H1 (cell line): ENCODE results near the gene MFAP5. TPM values are rescaled to one million over a fixed set of nuclear protein-coding genes. Genes with fewer than 3 reads are reported as not detected.

Experiments used
- BCL11A ChIP-seq, 2 experiments: IDR thresholded peaks; one replicate each; pipeline ENCODE4 v1.6.1; 2011; ENCODE audit warnings: low read depth in 2 of 2, low read length in 2 of 2, mild to moderate bottlenecking in 2 of 2
- CTBP2 ChIP-seq: IDR thresholded peaks from 2 replicates; pipeline ENCODE4 v1.7.0; 2011; ENCODE audit warnings: borderline replicate concordance, mild to moderate bottlenecking, moderate library complexity, mixed read lengths, low read length; ENCODE audit not compliant: insufficient read depth, insufficient read length
- KDM5A ChIP-seq: fragments of 200-600 bp; IDR thresholded peaks from 2 replicates; pipeline ENCODE4 v1.7.1; 2012; ENCODE audit warnings: mild to moderate bottlenecking, low read length, inconsistent platforms, mixed read lengths
- MAFK ChIP-seq: IDR thresholded peaks from 2 replicates; pipeline ENCODE4 v1.6.1; 2012; ENCODE audit warnings: low read depth, mild to moderate bottlenecking, improper control_type of control experiment, low read length
- TAF1 ChIP-seq: IDR thresholded peaks from 2 replicates; pipeline ENCODE4 v1.6.1; 2011; ENCODE audit warnings: mild to moderate bottlenecking, low read depth, low read length
- TEAD4 ChIP-seq: IDR thresholded peaks from 2 replicates; pipeline ENCODE4 v1.6.1; 2012; ENCODE audit warnings: low read depth, low read length, inconsistent platforms, mixed read lengths
- polyA plus RNA-seq, 7 experiments: library from polyadenylated mRNA; depleted of rRNA in 3 of 7; stranded (reverse) in 5 of 7; unstranded in 2 of 7; fragments of >200 nt in 5 of 7; fragments of 200-250 nt in 2 of 7; gene quantifications; 1 replicate in 5 of 7; 2 replicates in 1 of 7; 4 replicates in 1 of 7; pipeline versions ENCODE4 v1.2.1 to v1.2.3, GENCODE V29; 2011 to 2013; ENCODE audit warnings: missing spikeins in 2 of 7, mixed read lengths in 2 of 7
- total RNA-seq: library from RNA; stranded (reverse); fragmentation: NEBNext Ultra II Directional; extraction: Animal tissue kit (Norgen Biotek cat#: 25700); gene quantifications from 2 replicates; pipeline ENCODE4 v1.2.1, GENCODE V29; 2021

MFAP5 gene
- total and polyA plus RNA-seq, 2 of the 8 experiments (the other 6 are each of a cell fraction or from before 2014, with no cell fraction given) = 0.60 to 0.86 TPM

DNA sequence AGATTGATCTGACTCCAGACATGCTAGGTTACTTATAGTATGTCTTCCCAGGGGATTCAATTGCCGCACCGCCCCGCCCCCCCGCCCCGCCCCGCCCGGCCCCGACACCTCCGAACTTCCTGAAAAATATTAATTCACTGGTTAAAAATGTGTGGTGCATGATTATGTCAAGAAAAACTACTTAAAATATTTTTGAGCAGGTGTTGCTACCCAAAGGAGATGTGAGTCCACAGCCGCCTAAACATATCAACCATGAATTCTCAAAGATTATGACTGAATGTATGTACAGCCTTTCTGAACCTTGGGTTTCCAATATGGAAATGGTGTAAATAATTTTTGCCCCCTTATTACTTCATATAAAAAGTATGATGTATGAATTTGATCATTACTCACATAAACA lies 32.5 kb upstream of the MFAP5 start (continued):
- TF ChIP-seq TEAD4 = no peak
- TF ChIP-seq TAF1 = no peak
- TF ChIP-seq KDM5A = no peak
- no peak for TF ChIP-seq BCL11A (IDR thresholded peaks at IDR 0.05; ENCODE audit: low read depth in 2 of 2, low read length in 2 of 2)
- TF ChIP-seq CTBP2 = no peak
- TF ChIP-seq MAFK = no peak
